Colonic mucosa (tissue), 4 donors: ENCODE measurements around the gene CORO1A. TPM values are rescaled to one million over a fixed set of nuclear protein-coding genes. Genes with fewer than 3 reads are reported as not detected.

Source experiments
- DNase-seq: peaks from one replicate; pipeline ENCODE4 v3.0.0-alpha.2; 2020
- H3K27ac ChIP-seq: fragments of 200-600 bp; one replicate; pipeline ENCODE4 v1.8.0; 2021
- H3K27me3 ChIP-seq: fragments of 200-600 bp; one replicate; pipeline ENCODE4 v1.8.0; 2021
- H3K36me3 ChIP-seq: fragments of 200-600 bp; one replicate; pipeline ENCODE4 v1.8.0; 2021
- H3K4me1 ChIP-seq: fragments of 200-600 bp; one replicate; pipeline ENCODE4 v1.8.0; 2021; ENCODE audit warnings: mild to moderate bottlenecking
- H3K4me3 ChIP-seq: fragments of 200-600 bp; one replicate; pipeline ENCODE4 v1.8.0; 2021
- H3K9ac ChIP-seq, 2 donors: one replicate each; pipeline ENCODE4 v1.7.0; 2013; ENCODE audit warnings: control low read depth in 2 of 2, low read depth in 2 of 2, low read length in 2 of 2
- H3K9me3 ChIP-seq: fragments of 200-600 bp; one replicate; pipeline ENCODE4 v1.8.0; 2021
- CTCF ChIP-seq: fragments of 200-600 bp; IDR thresholded peaks from one replicate; pipeline ENCODE4 v1.8.0; 2022; ENCODE audit warnings: antibody characterized with exemption, mild to moderate bottlenecking
- intact Hi-C: fragments of 100-400 bp; cut with DNase I; formaldehyde crosslinking; loops from one replicate; pipeline ENCODE4 v1.14.1; 2022
- total RNA-seq, 2 donors: library from RNA; stranded (reverse); fragmentation: NEBNext Ultra II Directional in 1 of 2; extraction: Animal tissue kit (Norgen Biotek cat#: 25700) in 1 of 2; gene quantifications; one replicate each; pipeline ENCODE4 v1.2.1, GENCODE V29; 2021
- donor health status: healthy.
- donor health status: DM: no; HTN: no; CAD: no.
- donor health status: DM: no; HTN: no; CAD: no.

The CORO1A gene
- total RNA-seq, 2 donors from 2014 or later, result 16.5 to 20.0 TPM

- Histone ChIP-seq H3K27me3 (no peaks in the 10 kb centered on the region), H3K9ac (no peak overlapping the region), H3K4me1 (no peaks in the 10 kb centered on the region), H3K27ac (no peak overlapping the region), H3K36me3 (no peaks in the 10 kb centered on the region), H3K9me3 (no peaks in the 10 kb centered on the region), H3K4me3 (no peak overlapping the region)
- intact Hi-C loops, result no loop called here
- no peak for DNase-seq
- no peak for TF ChIP-seq CTCF
Observed at GRCh38 chr16:30147843-30148510, 35.4 kb upstream of the CORO1A start.

- TF ChIP-seq CTCF, result no peak
- DNase-seq, result no peak
- H3K9me3 ChIP-seq, result no peaks in the 10 kb centered on the region
- no peaks in the 10 kb centered on the region for H3K4me1 ChIP-seq
- intact Hi-C loops, result no loop called here
- no peaks in the 10 kb centered on the region for H3K27me3 ChIP-seq
- H3K9ac ChIP-seq, result no peak overlapping the region
- no peaks in the 10 kb centered on the region for H3K36me3 ChIP-seq
- no peak overlapping the region for H3K4me3 ChIP-seq
- H3K27ac ChIP-seq, result no peak overlapping the region
Observed at GRCh38 chr16:30149250-30149930, 34.0 kb upstream of the CORO1A start.

- Histone ChIP-seq H3K9ac (no peak overlapping the region), H3K4me3 (no peak overlapping the region), H3K27me3 (no peaks in the 10 kb centered on the region), H3K4me1 (no peaks in the 10 kb centered on the region), H3K9me3 (no peaks in the 10 kb centered on the region), H3K27ac (no peak overlapping the region), H3K36me3 (no peaks in the 10 kb centered on the region)
- TF ChIP-seq CTCF, result no peak
- no peak for DNase-seq
- intact Hi-C loops, result no loop called here
Observed at GRCh38 chr16:30151091-30151490, 32.3 kb upstream of the CORO1A start.

- Histone ChIP-seq H3K9me3 (no peaks in the 10 kb centered on the region), H3K27ac (no peak overlapping the region), H3K9ac (no peak overlapping the region), H3K27me3 (no peaks in the 10 kb centered on the region), H3K36me3 (no peaks in the 10 kb centered on the region), H3K4me3 (no peak overlapping the region), H3K4me1 (no peaks in the 10 kb centered on the region)
- no peak for TF ChIP-seq CTCF
- intact Hi-C loops, result no loop called here
- no peak for DNase-seq
Observed at GRCh38 chr16:30152517-30152916, 30.9 kb upstream of the CORO1A start.

- H3K9me3 ChIP-seq, result no peaks in the 10 kb centered on the region
Observed at GRCh38 chr16:30155188-30155587, 28.2 kb upstream of the CORO1A start.

More at GRCh38 chr16:30155188-30155587, 28.2 kb upstream of the CORO1A start:
- Histone ChIP-seq H3K9ac (no peak overlapping the region), H3K4me1 (no peaks in the 10 kb centered on the region), H3K4me3 (no peak overlapping the region), H3K27me3 (no peaks in the 10 kb centered on the region), H3K36me3 (no peaks in the 10 kb centered on the region), H3K27ac (no peak overlapping the region)
- intact Hi-C loops, result no loop called here
- TF ChIP-seq CTCF, result no peak
- DNase-seq, result no peak
